ENCODE data around the gene RETN.

DNA sequence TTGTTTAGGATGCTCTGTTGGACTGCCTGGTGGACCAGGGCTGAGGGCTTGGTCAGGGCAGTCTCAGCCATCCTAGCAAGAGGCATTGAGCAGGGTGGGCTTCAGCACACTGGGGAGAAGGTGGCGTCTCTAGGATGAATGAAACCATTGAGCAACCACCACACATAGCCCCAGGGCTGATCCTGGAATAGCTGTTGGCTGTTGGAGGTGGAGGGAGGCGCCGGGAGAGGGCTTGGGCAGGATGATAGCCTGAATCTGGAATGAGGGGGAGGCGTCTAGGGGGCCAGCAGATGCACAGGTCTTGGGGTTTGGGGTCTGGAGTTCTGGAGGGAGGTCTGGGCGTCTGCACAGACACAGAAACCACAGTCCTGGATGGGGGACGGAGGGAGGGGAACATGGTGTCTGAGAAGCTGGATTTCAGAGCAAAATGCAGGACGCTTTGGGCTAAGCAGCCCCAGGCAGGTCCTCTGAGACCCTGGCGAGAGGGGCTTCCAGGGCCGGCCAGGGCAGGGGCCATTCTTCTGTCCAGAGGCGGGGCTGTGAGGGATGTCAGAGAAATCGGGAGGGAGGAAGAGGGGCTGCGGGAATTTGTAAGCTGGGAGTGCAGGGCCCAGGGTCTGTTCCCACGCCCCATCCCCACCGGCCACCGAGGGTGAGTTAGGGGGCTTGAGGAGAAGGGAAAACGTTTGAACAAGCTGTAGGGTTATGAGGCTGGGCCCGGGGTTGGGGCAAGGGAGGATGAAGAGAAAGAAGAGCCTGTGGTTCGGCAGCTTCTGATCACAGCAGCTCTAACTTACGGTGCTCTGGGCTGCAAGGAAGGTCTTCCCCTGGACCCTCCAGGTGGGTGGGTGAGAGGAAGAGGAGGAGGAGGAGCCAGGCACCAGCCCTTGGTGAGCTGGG, 16.9 kb downstream of the RETN start:
- TF ChIP-seq, protein P1, sequence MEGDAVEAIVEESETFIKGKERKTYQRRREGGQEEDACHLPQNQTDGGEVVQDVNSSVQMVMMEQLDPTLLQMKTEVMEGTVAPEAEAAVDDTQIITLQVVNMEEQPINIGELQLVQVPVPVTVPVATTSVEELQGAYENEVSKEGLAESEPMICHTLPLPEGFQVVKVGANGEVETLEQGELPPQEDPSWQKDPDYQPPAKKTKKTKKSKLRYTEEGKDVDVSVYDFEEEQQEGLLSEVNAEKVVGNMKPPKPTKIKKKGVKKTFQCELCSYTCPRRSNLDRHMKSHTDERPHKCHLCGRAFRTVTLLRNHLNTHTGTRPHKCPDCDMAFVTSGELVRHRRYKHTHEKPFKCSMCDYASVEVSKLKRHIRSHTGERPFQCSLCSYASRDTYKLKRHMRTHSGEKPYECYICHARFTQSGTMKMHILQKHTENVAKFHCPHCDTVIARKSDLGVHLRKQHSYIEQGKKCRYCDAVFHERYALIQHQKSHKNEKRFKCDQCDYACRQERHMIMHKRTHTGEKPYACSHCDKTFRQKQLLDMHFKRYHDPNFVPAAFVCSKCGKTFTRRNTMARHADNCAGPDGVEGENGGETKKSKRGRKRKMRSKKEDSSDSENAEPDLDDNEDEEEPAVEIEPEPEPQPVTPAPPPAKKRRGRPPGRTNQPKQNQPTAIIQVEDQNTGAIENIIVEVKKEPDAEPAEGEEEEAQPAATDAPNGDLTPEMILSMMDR (conservative IDR thresholded peaks at IDR 0.05; ENCODE audit: low read depth, low read length) = no peak
- TF ChIP-seq EZH2 (IDR thresholded peaks at IDR 0.05; ENCODE audit: borderline replicate concordance, low read depth, low read length, poor library complexity, severe bottlenecking) = no peak

Data from A673 (cell line).